SK-N-SH treated with all-trans-retinoic acid at 6 μM for 48 hours (cell line): ENCODE measurements around the gene FHIT.

Source experiments
- CREB5 ChIP-seq: fragments of 250-450 bp; sonication (Bioruptor Pico); IDR thresholded peaks from 2 replicates; pipeline ENCODE4 v1.5.1; 2020; ENCODE audit warnings: low read depth, mild to moderate bottlenecking, moderate library complexity
- SNAI2 ChIP-seq: fragments of 250-450 bp; sonication (Bioruptor Pico); IDR thresholded peaks from 2 replicates; pipeline ENCODE4 v1.5.0; 2020; ENCODE audit warnings: mild to moderate bottlenecking, moderate library complexity

DNA sequence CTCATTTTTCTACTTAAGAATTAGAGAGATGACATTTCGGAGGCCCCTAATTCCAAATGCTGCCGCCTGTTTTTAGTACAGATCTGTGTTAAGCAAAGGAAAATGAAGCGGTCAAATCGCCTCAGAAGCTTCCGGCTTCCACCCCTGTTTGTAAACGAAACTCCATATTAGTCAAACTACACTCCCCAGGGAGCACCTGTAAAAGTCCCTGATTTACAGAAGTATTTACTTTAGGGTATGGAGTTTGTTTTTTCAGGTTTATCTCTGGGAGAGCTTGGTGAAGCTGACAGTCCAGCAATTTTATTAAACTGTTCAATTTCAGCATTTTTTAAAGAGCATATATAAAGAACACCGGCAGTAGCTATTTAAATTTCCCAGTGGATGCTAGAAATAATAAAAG is 319.8 kb downstream of the FHIT start:
- TF ChIP-seq SNAI2 (CRISPR knock-in tag) (no peak), CREB5 (CRISPR knock-in tag) (no peak)
